Measurements from ENCODE around the gene PRRX2. TPM values are rescaled to one million over a fixed set of nuclear protein-coding genes. Genes with fewer than 3 reads are reported as not detected.

The PRRX2 gene
- total and polyA plus RNA-seq, 12 donors: 0.21 to 3.0 (median 0.45) TPM

GRCh38 chr9:129751841-129752801 lies 86.7 kb downstream of the PRRX2 start:
- Histone ChIP-seq H3K4me3 (peak overlapping the region in 9 of 10 donors; percentile 20 to 58 (median 44)), H3K4me1 (peaks cover 2 to 25% (median 17%) of the 10 kb centered on the region in 9 donors), H3K27ac (peak overlapping the region in 2 of 10 donors; percentile 2 to 53), H3K9me3 (no peaks in the 10 kb centered on the region), H3K36me3 (no peaks in the 10 kb centered on the region), H3K27me3 (peaks cover 0 to 17% (median 9%) of the 10 kb centered on the region in 7 donors)
- peak in 5 of 8 donors; percentile 14 to 42 (median 24) for ATAC-seq
- 26 to 36% methylated on average over 31 of the region's 31 CpGs for WGBS, 2 donors
- intact Hi-C loops (cut with DNase I): no loop called here
- no peak for DNase-seq
- TF ChIP-seq, protein P1, sequence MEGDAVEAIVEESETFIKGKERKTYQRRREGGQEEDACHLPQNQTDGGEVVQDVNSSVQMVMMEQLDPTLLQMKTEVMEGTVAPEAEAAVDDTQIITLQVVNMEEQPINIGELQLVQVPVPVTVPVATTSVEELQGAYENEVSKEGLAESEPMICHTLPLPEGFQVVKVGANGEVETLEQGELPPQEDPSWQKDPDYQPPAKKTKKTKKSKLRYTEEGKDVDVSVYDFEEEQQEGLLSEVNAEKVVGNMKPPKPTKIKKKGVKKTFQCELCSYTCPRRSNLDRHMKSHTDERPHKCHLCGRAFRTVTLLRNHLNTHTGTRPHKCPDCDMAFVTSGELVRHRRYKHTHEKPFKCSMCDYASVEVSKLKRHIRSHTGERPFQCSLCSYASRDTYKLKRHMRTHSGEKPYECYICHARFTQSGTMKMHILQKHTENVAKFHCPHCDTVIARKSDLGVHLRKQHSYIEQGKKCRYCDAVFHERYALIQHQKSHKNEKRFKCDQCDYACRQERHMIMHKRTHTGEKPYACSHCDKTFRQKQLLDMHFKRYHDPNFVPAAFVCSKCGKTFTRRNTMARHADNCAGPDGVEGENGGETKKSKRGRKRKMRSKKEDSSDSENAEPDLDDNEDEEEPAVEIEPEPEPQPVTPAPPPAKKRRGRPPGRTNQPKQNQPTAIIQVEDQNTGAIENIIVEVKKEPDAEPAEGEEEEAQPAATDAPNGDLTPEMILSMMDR (IDR thresholded peaks at IDR 0.05): no peak

GRCh38 chr9:129752900-129753729 lies 87.7 kb downstream of the PRRX2 start, which contains the start of gene PTGES:
Gene PTGES (minus strand): TSS chr9:129753042. CDS start chr9:129753012, 30 bp downstream.
- DNase-seq (peak; percentile 47 to 77), ATAC-seq (peak; percentile 87 to 94 (median 90))
- Histone ChIP-seq H3K36me3 (no peaks in the 10 kb centered on the region), H3K4me1 (peaks cover 2 to 30% (median 17%) of the 10 kb centered on the region in 9 donors), H3K27me3 (peaks cover 0 to 17% (median 9%) of the 10 kb centered on the region in 7 donors), H3K27ac (peak within 1 kb of the TSS in 2 of 10 donors; percentile 29 to 53), H3K9me3 (no peaks in the 10 kb centered on the region), H3K4me3 (peak within 1 kb of the TSS in 9 of 10 donors; percentile 20 to 58 (median 44))
- WGBS, 2 donors: 17 to 18% methylated on average over 23 of the region's 23 CpGs
- TF ChIP-seq, protein P1 (IDR thresholded peaks at IDR 0.05): no peak
- intact Hi-C loops (cut with DNase I): no loop called here

DNA sequence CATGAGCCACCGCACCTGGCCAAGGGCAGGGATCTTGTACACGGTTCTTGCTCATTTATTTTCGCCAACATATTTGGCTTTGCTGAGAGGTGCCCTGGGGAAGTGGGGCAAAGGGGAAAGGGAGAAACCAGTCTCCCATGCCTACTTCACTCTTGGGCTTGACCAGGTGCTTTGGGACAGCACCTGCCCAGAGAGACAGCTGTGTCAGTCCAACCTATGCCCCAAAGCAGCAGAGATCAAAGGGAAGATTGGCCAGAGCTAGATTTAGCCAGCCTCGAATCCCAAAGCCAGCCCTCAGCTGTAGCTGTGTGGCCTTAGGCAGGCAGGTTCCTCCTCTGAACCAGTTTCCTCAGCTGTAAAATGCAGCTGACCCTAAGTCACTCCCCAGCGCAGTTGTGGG lies 89.7 kb downstream of the PRRX2 start:
- intact Hi-C loops (cut with DNase I): no loop called here
- H3K4me3 ChIP-seq: no peak overlapping the region
- H3K27me3 ChIP-seq: peaks cover 0 to 17% (median 6%) of the 10 kb centered on the region in 7 donors
- TF ChIP-seq, protein P1 (IDR thresholded peaks at IDR 0.05): no peak
- H3K36me3 ChIP-seq: no peaks in the 10 kb centered on the region
- no peak overlapping the region for H3K27ac ChIP-seq
- 89% methylated on average over 5 of the region's 5 CpGs for WGBS, 2 donors
- DNase-seq: no peak
- ATAC-seq: no peak
- H3K4me1 ChIP-seq: peaks cover 2 to 42% (median 29%) of the 10 kb centered on the region in 9 donors
- H3K9me3 ChIP-seq: no peaks in the 10 kb centered on the region

GRCh38 chr9:129756191-129756590 lies 90.7 kb downstream of the PRRX2 start:
- WGBS, 2 donors: 91 to 93% methylated on average over 6 of the region's 6 CpGs
- peaks cover 2 to 44% (median 30%) of the 10 kb centered on the region in 9 donors for H3K4me1 ChIP-seq
- intact Hi-C loops (cut with DNase I): no loop called here

More at GRCh38 chr9:129756191-129756590, 90.7 kb downstream of the PRRX2 start:
- peaks cover 0 to 13% (median 4%) of the 10 kb centered on the region in 7 donors for H3K27me3 ChIP-seq
- H3K36me3 ChIP-seq: no peaks in the 10 kb centered on the region
- no peak overlapping the region for H3K4me3 ChIP-seq
- H3K27ac ChIP-seq: no peak overlapping the region
- TF ChIP-seq, protein P1 (IDR thresholded peaks at IDR 0.05): no peak
- H3K9me3 ChIP-seq: no peaks in the 10 kb centered on the region
- DNase-seq (no peak), ATAC-seq (no peak)
